Hematopoietic multipotent progenitor cell (in vitro differentiated cells): ENCODE results near the gene FGB. TPM values are rescaled to one million over a fixed set of nuclear protein-coding genes. Genes with fewer than 3 reads are reported as not detected.
A peak's percentile ranks its signal among the peaks of the same experiment; 100 is the strongest.

Experiments
- DNase-seq, 3 donors: peaks; one replicate each; pipeline ENCODE4 v3.0.0-alpha.2; 2011 to 2015; ENCODE audit warnings: low read depth in 2 of 3, low spot score in 2 of 3
- total RNA-seq: library from RNA; depleted of rRNA; stranded (reverse); fragments of >200 nt; gene quantifications from one replicate; pipeline ENCODE4 v1.2.3, GENCODE V29; 2012

FGB gene
- total RNA-seq: under 0.01 TPM

DNA sequence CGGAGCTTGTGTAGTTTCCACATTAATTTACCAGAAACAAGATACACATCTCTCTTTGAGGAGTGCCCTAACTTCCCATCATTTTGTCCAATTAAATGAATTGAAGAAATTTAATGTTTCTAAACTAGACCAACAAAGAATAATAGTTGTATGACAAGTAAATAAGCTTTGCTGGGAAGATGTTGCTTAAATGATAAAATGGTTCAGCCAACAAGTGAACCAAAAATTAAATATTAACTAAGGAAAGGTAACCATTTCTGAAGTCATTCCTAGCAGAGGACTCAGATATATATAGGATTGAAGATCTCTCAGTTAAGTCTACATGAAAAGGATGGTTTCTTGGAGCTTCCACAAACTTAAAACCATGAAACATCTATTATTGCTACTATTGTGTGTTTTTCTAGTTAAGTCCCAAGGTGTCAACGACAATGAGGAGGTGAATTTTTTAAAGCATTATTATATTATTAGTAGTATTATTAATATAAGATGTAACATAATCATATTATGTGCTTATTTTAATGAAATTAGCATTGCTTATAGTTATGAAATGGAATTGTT is at the start of gene FGB:
FGB (plus strand) TSS at position 315 of the 558 bp plus-strand sequence; CDS start at position 323, 8 bp downstream.
- no peak for DNase-seq

DNA sequence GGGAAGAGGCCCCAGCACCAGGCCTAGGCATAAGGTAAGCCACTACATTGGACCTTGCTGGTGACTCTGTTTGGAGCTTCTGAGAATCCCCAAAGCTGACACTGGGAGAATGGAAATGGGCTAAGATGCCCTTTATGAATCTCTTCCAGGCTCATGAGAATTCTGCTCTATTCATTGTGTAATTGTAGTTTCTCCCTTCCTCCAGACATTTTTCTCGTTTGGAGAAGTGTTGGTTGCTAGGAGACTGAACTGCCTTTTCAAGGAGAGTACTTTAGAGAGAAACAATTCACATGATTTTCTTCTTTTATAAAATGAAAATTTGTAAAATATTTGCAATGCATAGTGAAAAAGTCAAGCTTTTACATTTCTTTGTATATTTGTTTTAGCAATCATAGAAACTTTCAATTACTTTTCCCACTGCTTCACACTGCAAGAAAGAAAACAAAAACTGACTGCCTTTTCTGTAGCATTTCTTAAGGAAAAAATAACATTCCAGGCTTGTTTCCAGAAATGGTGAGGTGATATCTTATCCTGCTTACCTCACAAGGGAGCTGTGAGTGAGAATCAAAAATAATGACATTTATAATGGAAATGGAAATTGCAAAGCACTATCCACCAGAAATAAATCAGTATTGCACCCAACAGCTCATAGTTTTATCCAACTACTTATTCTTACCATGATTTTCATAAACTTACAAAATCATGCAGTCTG is 46.3 kb upstream of the FGB start:
- DNase-seq: no peak

DNA sequence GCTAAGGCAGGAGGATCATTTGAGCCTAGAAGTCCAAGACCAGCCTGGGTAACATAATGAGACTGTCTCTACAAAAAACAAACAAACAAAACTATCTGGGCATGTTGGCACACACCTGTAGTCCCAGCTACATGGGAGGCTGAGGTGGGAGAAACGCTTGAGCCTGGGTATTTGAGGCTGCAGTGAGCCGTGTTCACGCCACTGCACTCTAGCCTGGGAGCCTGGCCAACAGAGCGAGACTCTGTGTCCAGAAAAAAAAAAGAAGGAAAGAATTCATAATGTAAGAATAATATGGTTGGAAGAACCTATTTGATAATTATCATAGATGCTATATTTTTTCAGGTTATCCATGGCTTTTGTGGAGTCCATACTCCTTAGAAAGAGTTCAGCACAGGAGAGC is 45.2 kb upstream of the FGB start:
- no peak for DNase-seq

DNA sequence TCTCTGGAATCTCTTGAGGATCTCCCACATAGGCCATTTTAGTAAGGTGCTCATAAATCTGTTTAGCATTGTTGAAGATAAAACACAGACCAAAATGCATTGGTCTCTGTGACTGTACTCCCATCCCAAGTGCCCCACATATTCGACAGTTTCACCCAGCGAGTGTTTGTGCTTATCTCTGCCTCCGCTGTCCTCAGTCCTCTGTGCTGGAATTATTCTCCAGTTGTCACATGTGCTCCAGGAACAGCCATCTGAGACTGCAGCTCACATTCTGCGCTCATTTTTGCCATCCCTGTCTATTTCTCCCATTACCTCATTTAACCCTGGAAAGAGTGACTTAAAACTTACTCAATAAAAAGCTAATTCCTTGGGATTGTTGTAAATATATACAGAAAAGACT is 43.6 kb upstream of the FGB start:
- no peak for DNase-seq

DNA sequence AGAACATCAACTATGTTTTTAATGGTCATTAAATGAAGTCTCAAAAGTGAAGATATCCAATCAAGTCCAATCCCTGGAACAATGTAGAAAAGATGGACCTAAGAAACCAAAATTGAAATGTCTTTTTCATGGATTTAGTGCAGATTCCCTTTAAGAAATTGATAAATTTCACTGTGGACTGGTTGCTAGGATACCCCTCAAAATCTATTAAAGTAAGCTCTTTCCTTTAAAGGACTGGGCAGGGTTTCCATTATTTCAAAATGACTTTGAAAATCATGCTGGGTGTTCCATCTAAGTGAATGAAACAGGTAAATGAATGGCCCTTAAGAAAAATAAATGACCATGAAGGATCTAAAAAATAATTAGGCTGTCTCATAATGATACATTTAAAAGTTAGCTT is 41.2 kb upstream of the FGB start:
- no peak for DNase-seq

DNA sequence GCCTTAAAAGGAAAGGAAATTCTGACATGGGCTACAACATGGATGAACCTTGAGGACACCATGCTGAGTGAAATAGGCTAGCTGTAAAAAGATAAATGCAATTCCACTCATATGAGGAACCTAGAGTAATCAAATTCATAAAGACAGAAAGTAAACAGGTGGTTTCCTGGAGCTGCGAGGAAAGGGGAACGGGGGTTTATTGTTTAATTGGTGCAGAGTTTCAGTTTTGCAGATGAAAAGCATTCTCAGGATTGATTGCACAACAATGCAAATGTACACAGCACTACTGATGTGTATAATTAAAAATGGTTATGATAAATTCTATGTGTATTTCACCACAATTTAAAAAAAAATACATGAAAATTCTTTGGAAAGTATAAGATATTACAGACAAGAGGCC is 36.7 kb upstream of the FGB start:
- DNase-seq: peak in 1 of 3 donors; percentile 8

DNA sequence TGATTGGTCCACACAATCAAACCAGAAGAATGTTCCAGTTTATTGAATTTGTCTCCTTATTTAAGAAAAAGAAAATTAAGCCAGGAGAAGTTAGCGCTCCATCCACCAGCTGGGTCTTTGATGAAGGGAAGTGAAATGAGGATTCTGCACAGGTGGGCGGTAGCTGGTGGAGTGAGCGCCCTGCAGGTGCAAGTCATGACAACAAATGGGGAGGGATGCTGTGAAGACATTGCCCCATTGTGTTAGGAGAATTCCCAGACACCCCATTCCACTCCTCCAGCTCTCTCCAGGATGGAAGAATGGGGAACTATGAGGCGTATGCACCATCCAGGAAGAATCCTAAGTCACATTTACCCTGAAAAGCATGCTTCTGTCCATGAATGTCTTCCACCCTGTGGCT is 35.5 kb upstream of the FGB start:
- no peak for DNase-seq

DNA sequence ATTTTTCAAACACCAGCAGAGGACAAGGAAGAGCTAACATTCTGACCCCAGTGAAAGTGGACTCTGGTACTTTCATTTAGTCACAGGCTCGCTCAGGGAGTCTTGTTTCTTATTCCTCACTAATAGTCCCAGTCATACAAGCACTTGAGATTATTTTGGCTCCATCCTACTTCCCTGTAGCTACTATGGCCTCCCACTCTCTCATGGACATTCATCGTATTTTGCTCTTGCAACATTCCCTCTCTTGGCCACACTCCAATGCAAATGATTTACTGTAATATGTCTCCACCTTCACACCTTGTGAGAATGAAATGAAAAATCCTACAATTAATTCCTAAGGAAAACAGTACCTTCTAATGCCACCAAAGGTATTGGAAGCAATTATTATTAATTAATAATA is 33.9 kb upstream of the FGB start:
- DNase-seq: no peak

DNA sequence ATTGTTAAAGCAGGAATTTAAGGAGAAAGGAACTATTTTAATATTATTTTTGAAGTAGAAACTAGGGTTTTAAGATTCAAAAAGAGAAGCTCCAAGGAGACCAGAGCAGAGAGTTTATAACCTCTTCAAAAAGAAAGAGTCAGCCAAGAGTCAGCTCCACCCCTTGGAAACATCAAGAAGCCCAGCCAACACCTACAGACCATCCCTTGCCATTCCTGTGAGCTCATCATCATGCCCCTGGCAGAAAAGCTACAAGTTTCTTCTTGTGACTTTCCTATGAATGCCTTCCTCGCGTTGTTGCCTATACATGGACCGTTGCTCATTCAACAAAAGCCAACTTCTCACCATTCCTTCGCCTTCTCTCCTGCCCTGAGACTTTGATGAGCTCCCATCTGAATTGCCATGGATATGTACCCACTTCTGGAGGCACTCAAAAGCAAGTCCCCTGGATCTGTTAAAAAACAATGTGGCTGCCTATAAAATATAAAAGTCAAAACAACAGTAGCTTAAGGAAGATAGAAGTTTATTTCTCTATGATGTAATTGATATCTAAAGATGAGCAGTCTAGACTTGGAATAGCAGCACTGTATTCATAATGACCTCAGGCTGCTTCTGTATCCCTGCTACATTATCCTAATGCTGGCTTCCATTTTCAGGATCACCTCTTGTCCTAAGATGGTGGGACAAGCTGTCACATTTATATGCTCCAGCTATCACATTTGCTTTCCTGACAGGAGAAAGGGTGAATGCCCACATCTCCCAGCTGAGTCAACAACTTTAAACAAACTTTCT is 32.9 kb upstream of the FGB start:
- DNase-seq: no peak

DNA sequence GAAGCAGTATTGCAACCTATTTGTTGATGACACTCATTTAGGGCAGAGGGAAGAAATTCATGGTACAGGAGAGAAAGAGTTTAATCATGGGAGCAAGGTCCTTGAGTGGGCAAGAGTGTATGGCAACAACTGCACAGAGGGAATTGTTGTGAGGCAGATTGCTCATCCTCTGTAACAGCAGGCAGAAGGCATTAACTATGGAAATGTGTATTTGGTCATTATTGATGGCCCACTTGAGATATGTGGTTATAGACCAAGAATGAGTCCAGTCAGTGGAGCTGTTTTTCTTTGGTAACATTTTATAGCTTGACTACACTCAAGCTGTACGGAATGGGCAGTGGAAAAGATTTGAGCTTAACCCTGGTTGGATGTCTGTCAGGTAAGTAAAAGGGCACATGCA is 28.5 kb upstream of the FGB start:
- DNase-seq: no peak

DNA sequence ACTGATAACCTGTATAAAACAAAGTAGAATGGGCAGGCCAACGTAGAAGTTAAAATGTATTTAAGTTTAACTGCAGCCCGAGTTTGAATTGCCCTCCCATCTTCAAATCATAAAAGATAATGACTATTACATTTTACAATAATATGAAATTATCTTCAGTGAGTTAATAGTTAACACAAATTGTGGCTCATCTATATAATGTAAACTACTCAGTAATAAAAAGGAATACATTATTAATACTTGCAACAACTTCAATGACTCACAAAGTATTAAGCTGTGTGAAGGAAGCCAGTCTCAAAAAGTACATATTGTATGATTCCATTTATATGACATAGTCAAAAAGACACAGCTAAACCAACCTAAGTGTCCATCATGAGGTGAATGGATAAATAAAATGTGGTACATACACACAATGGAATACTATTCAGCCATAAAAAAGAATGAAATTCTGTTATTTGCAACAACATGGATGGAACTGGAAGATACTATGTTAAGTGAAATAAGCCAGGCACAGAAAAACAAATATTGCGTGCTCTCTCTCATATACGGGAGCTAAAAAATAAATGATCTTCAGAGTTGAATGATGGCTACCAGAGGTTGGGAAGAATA is 20.4 kb upstream of the FGB start:
- DNase-seq: no peak

DNA sequence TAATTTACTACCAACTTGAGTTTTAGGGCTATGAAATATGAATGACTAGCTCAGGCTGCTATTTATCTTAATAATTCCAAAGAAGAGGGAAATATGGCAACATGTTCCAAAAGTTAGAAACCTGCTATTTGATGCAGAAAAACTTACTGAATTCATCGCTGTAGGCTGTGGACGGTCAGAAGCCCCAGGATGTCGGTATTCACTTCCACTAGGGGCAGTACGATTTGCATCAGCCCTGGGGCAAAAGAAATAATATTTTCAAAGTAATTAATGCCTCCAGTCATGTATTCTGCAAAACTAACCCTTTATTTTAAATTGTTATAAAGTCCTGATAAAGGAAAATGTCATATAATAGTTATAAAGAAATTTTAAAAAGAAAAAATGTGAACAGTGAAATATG is 17.1 kb upstream of the FGB start:
- DNase-seq: no peak

DNA sequence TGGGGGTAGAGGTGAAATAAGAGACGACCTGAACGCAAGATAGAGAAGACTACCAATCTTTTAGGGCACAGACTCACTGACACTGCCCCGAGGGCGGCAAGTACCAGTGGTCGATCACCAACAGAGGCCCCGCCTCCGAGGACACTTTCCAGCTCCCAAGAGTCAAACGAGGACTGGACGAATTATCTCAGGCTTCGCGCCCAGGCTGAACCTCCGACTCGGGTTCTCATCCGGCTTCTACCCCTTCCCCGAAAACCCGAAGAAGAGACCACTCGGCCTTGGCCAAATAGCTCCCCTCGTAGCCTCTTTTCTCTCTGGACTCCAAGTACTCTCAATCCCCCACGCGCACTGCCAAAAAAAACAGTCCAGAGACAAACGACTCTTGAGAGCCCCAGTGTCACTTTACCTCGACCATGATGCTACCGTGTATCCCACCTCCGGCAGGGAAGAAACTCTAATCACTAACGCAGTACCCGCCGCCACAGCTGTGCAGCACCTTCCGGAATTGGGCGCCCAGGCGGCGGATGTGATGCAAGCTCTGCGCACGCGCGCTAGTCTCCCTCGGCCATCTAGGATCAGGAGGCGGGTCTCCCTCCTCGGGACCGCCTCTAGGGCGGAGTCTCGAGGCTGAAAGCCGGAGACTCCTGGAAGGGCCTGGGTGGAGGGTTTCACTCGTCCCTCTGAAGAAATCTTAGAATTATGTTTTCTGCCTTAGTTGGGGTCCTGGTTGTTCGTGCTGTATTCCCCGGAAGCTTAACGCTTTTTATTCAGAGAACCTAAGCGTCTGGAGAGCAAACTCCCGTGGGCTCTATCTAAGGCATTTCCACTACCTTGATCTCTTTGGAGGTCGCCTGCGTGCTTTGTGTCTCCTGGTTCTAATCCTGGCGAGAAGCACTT is 12.7 kb upstream of the FGB start, which contains the start of gene PLRG1:
PLRG1 (minus strand) TSS at position 507 of the 897 bp plus-strand sequence; CDS start at position 415, 92 bp downstream.
- DNase-seq: peak; percentile 94 to 98 (median 96)

DNA sequence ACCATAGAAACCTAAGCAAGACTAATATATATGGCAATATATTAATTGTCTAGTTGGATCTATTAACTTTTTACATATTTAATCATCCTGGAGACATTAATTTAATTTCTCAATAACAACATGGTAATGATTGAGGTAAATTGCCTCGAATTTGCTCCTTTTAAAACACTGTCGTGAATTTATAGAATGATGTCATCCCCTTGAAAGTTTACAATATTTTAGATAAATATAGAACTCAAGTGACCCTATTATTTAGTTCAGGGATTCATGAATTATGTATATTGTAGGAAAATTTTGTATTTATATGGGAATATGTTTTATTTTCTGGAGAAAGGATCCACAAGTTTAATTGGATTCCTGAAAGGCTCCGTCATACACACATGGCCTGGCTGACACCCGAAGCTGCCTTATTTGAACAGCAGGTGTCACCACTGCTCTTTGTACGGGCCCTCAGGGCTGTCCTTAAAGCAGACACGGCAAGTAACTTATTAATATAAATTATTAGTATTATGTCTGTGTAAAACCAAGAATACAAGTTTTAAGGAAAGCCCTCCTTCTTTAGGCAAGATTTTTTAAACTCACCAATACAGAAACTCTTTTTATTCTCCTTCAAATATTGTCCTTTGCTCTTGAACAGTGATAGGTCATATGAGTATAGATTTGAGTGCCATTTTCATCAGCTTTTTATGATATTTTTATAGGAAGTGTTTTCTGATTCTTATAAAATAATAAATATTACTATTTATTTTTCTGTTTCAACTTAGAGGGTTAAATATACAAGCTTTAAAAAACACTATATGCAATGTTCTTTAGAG is 10.7 kb upstream of the FGB start:
- peak; percentile 46 to 81 (median 63) for DNase-seq

DNA sequence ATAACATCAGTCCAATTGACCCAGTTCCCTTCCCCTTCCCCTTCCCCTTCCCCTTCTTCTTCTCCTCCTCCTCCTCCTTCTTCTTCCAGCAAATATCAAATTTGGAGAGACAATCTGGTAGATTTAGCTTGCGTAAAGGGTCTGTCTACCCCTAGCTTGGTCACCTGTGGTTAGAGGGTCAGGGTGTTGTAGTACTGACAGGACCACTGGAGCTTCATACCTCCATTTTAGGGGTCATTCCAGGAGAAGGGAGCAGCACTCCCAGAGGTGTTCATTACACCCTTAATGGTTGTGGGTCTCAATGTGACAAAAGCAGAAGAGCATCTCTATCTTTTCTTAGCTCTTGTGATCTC is 3.7 kb upstream of the FGB start:
- DNase-seq: no peak

DNA sequence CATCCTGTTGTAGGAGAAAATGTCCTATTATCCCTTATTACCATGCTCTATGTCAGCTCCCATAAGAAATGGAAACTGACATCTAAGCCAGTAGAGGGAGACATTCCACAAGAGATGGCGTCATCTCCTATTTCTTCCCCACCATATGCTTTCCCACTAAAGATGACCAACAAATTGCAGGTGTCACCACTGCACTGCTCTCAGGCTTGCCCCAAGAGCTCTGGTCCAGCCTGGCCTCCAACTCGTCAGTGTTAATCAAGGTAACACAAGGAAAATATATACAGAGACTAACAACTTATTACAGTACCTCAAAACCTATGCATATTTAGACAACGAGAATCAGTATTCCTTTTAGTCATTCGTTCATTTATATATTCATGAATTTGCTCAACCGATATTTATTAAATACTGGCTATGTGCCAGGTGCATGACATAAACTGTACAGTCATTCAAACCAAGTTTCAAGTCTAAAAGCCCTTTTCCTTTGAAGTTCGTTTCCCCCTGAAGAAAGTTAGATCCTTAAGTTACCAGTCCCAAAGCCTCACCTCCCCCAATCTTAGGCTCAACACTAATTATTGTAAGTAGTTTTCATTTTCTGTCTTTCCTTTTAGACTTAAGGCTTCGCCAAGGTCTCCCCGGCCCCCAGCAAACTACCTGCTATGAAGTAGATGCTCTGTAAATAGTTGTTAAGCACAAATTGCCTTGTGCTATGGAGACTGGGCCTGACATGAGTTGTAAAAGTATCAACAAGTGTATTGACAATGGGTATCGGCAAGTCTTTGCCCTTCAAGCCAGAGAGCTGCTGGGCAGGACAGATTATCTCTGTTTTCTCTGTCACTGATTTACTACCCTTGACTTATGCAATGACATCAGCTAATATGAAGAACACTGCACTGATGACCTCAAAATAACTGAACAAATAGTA is 3.1 kb upstream of the FGB start:
- DNase-seq: peak in 2 of 3 donors; percentile 50 to 71

DNA sequence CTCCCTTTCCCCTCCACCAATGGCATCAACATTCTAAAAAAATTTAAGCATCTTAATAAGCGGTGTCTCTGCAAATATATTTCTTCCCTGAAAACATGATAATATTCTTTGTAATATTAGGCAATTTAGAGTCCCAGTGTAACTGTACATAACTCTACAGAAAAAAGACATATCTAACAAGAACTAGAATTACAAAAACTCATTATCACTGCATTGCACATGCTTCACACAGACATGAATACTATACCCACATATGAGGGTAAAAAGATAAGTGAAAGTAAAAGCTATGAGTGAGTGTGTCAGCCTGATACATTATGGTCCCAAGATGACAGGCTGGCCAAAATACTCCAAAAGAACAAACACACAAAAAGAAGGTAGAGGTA is 2.4 kb upstream of the FGB start:
- DNase-seq: no peak

DNA sequence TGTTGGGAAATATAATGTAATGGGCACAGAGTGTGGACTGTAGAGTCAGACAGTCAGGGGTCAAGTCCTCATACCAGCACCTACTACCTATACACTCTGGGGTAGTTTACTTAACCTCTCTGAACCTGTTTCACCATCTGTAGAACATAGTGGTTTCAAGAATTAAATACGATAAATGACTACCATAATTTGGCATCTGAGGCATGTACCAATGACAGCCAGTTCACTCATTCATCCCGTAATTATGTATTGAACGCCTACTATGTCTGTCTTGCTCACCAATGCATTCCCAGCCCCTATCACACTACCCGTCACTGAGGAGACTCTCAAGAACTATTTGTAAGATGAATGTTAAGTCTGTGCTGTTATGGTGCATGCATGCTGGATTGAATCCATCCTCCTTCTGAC is 2.0 kb upstream of the FGB start:
- no peak for DNase-seq

DNA sequence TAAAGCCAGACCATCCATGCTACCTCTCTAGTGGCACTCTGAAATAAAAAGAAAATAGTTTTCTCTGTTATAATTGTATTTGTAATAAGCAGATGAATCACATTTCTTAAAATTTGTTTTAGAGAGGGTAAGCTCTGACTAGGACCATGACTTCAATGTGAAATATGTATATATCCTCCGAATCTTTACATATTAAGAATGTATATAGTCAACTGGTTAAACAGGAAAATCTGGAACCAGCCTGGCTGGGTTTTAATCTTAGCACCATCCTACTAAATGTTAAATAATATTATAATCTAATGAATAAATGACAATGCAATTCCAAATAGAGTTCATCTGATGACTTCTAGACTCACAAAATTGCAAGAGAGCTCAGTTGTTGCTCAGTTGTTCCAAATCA is 1.5 kb downstream of the FGB start:
- no peak for DNase-seq
